ENCODE data around the gene RFX3. TPM values are rescaled to one million over a fixed set of nuclear protein-coding genes. Genes with fewer than 3 reads are reported as not detected.

Gene RFX3
- total RNA-seq, 4 donors from 2014 or later, result 10.9 to 20.8 (median 13.7) TPM

DNA sequence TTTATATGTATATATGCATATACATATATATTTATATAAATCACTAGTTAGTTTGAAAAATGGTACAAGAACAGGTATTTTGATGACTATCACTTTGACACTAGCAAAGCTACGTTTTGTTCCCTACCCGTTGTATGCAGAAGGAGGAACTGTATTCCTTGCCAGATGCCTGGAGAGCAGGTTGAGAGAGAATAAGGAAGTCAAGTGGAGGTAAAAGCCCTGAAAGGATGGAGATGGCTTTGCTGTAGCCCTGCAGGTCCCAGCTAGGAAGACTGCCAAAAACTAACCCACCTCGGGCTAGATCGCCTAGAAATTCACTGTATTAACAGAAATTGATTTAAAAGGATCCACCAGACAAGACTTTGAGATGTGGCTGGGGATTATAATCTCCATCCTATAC, 229.3 kb downstream of the RFX3 start:
- Histone ChIP-seq H3K27me3 (no peaks in the 10 kb centered on the region), H3K27ac (no peak overlapping the region), H3K4me3 (no peak overlapping the region), H3K4me1 (no peaks in the 10 kb centered on the region), H3K9me3 (no peaks in the 10 kb centered on the region), H3K36me3 (peaks cover 0 to 4% (median 0%) of the 10 kb centered on the region in 3 donors)
- TF ChIP-seq EP300 (IDR thresholded peaks at IDR 0.05), result no peak
- TF ChIP-seq, protein P1, sequence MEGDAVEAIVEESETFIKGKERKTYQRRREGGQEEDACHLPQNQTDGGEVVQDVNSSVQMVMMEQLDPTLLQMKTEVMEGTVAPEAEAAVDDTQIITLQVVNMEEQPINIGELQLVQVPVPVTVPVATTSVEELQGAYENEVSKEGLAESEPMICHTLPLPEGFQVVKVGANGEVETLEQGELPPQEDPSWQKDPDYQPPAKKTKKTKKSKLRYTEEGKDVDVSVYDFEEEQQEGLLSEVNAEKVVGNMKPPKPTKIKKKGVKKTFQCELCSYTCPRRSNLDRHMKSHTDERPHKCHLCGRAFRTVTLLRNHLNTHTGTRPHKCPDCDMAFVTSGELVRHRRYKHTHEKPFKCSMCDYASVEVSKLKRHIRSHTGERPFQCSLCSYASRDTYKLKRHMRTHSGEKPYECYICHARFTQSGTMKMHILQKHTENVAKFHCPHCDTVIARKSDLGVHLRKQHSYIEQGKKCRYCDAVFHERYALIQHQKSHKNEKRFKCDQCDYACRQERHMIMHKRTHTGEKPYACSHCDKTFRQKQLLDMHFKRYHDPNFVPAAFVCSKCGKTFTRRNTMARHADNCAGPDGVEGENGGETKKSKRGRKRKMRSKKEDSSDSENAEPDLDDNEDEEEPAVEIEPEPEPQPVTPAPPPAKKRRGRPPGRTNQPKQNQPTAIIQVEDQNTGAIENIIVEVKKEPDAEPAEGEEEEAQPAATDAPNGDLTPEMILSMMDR (IDR thresholded peaks at IDR 0.05), result no peak
- 78 to 87% methylated on average over 4 of the region's 4 CpGs for WGBS, 2 donors
- no peak for DNase-seq (ENCODE audit: low spot score in 2 of 2)

DNA sequence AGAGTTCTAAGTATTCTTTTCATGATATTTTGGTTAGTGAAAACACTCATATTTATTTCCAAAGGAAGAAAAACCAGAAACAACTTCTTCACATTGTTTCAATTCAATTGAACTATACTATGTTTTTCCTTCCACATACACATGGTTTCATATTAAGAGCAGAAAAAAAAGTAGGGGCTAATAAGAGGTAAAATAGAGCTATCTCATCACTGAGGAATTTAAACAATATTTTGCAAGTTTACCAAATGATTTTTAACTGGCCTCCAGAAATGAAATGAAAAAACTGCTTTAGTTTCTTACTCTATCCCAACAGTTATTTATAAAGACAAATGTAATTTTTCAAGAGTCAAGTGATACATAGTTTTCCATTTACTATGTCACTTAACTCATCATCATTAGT, 233.5 kb downstream of the RFX3 start:
- TF ChIP-seq, protein P1 (IDR thresholded peaks at IDR 0.05), result no peak
- no peaks in the 10 kb centered on the region for H3K9me3 ChIP-seq
- H3K4me3 ChIP-seq, result no peak overlapping the region
- no peak for DNase-seq (ENCODE audit: low spot score in 2 of 2)
- H3K27ac ChIP-seq, result no peak overlapping the region
- no peaks in the 10 kb centered on the region for H3K4me1 ChIP-seq
- H3K36me3 ChIP-seq, result peaks cover 0 to 8% (median 0%) of the 10 kb centered on the region in 3 donors
- H3K27me3 ChIP-seq, result no peaks in the 10 kb centered on the region

DNA sequence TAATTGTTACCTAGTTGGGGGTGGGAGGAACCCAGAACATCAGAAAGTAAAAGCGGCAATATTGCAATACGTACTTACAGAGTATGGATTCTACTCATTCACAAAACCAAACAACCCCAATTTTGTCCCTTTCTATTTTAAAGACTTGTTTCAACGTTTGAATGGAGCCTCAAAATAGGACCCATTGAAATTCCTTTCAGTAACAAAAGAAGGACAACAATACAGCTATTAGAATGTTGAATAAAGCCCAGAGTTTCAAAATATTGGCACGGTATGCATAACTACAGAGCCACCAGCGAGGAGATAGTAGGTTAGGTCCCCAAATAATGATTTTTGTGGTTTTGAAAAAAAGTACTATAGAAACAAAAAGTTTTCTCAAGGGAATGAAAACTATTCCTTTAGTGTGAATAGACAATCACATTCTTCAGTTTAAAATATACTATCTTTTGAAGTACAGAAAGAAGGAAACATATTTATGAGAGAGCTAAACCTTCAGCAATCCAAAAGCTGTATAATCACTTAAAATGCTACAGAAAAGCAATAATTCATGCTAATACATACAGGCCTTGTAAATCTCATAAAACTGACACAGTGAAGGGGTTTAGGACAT, 235.5 kb downstream of the RFX3 start:
- Histone ChIP-seq H3K27ac (no peak overlapping the region), H3K4me3 (no peak overlapping the region), H3K27me3 (no peaks in the 10 kb centered on the region), H3K36me3 (peaks cover 0 to 17% (median 0%) of the 10 kb centered on the region in 3 donors), H3K9me3 (no peaks in the 10 kb centered on the region), H3K4me1 (no peaks in the 10 kb centered on the region)
- TF ChIP-seq, protein P1 (IDR thresholded peaks at IDR 0.05), result no peak
- no peak for TF ChIP-seq POLR2A (IDR thresholded peaks at IDR 0.05)
- no peak for TF ChIP-seq EP300 (IDR thresholded peaks at IDR 0.05)
- 50 to 54% methylated on average over 5 of the region's 5 CpGs for WGBS, 2 donors
- DNase-seq (ENCODE audit: low spot score in 2 of 2), result no peak

DNA sequence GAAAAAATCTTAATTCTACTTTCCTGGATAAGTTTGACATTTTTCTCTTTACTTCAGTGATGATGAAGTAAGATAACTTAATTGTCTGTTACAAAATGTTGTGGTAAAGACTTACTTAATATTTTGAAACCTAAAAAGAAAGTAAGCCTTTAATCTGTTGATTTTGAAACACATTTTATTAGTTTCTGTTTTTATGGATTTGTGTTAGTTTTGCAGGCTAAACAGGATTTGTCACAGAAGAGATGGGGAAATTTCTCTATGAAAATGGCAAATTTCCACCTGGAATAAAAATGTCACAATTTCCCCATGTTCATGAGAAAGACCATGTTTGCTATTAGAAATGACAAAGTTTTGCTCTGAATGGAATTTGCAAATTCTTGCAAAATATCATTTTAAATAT, 237.1 kb downstream of the RFX3 start:
- H3K36me3 ChIP-seq, result peaks cover 0 to 20% (median 0%) of the 10 kb centered on the region in 3 donors
- no peaks in the 10 kb centered on the region for H3K27me3 ChIP-seq
- H3K4me1 ChIP-seq, result no peaks in the 10 kb centered on the region
- TF ChIP-seq, protein P1 (IDR thresholded peaks at IDR 0.05), result no peak
- TF ChIP-seq EP300 (IDR thresholded peaks at IDR 0.05) (no peak), POLR2A (IDR thresholded peaks at IDR 0.05) (no peak)
- H3K9me3 ChIP-seq, result no peaks in the 10 kb centered on the region
- DNase-seq (ENCODE audit: low spot score in 2 of 2), result no peak
- H3K4me3 ChIP-seq, result no peak overlapping the region
- H3K27ac ChIP-seq, result no peak overlapping the region

DNA sequence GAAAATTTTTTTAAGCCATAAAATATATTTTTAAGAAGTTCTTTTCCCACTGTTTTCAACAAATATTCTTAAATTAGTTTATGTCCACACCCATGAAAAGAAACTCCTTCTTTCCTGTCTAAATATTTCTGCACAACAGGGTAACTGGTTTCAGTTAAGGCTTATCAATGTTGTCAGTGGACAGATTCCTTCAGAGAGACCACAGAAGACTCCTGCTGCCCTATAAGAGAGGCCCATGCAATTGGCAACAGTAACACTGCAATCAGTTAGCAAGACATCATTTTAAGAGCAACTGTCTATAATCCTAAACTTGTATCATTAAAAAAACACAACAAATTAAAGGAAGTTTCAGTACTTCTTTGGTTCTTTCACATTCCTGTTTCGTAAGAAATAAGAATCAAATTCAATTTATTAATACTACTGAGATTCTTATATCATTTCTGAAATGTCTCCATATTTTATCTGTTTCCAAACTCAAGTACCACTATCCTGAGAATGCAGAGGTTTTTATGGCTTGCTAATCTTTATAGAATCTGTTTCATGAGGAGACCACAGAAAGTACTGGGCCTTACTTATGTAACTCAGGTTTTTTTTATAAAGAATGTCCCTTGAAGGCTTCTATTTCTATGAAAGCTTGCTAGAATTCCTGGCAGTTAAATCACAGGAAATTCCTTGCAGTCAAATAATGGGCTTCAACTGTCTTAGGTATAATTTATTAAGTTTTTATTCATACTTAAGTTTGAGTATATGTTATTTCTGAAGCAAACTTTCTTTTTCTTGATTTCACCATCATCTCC, 240.2 kb downstream of the RFX3 start:
- 83 to 89% methylated on average over 1 of the region's 1 CpG for WGBS, 2 donors
- Histone ChIP-seq H3K9me3 (no peaks in the 10 kb centered on the region), H3K4me1 (no peaks in the 10 kb centered on the region), H3K4me3 (no peak overlapping the region), H3K27me3 (no peaks in the 10 kb centered on the region), H3K36me3 (peaks cover 0 to 27% (median 0%) of the 10 kb centered on the region in 3 donors), H3K27ac (no peak overlapping the region)
- TF ChIP-seq, protein P1 (IDR thresholded peaks at IDR 0.05), result no peak
- no peak for TF ChIP-seq EP300 (IDR thresholded peaks at IDR 0.05)
- TF ChIP-seq POLR2A (IDR thresholded peaks at IDR 0.05), result no peak
- DNase-seq (ENCODE audit: low spot score in 2 of 2), result no peak
